Rectal smooth muscle tissue (tissue), 1 donor: ENCODE results near the gene OGFOD2.
"Not testable (repeated sequence)": the region's sequence is repeated elsewhere in the genome, so short reads cannot be mapped to it uniquely, and the experiment has no call there.

Source experiments
- H3K27ac ChIP-seq: one replicate; pipeline ENCODE4 v1.7.0; 2013; ENCODE audit warnings: low read depth, low read length, inconsistent platforms
- H3K27me3 ChIP-seq: one replicate; pipeline ENCODE4 v1.7.0; 2013; ENCODE audit warnings: low read length; ENCODE audit not compliant: control insufficient read depth, insufficient read depth
- H3K36me3 ChIP-seq: one replicate; pipeline ENCODE4 v1.7.0; 2013; ENCODE audit warnings: low read length; ENCODE audit not compliant: control insufficient read depth, insufficient read depth
- H3K4me1 ChIP-seq: one replicate; pipeline ENCODE4 v1.7.0; 2013; ENCODE audit warnings: low read length; ENCODE audit not compliant: control insufficient read depth, insufficient read depth
- H3K4me3 ChIP-seq: one replicate; pipeline ENCODE4 v1.7.0; 2013; ENCODE audit warnings: low read length
- H3K9ac ChIP-seq: one replicate; pipeline ENCODE4 v1.7.0; 2013; ENCODE audit warnings: low read length

The OGFOD2 gene

GRCh38 chr12:122974892-122975789 lies at the start of gene OGFOD2:
Gene OGFOD2, plus strand, starts transcription at chr12:122975244. Its CDS starts 8 bp downstream, at chr12:122975252.
- Histone ChIP-seq H3K36me3 (no peaks in the 10 kb centered on the region), H3K9ac (peak within 1 kb of the TSS; percentile 99), H3K4me3 (peak within 1 kb of the TSS; percentile 99), H3K27me3 (no peaks in the 10 kb centered on the region), H3K4me1 (peaks cover 12% of the 10 kb centered on the region), H3K27ac (peak within 1 kb of the TSS; percentile 98)

- H3K4me3 ChIP-seq: no peak overlapping the region
- H3K36me3 ChIP-seq: no peaks in the 10 kb centered on the region
- H3K27ac ChIP-seq: no peak overlapping the region
- no peak overlapping the region for H3K9ac ChIP-seq
- H3K27me3 ChIP-seq: no peaks in the 10 kb centered on the region
- H3K4me1 ChIP-seq: no peaks in the 10 kb centered on the region
Observed at GRCh38 chr12:122927756-122928403, 47.2 kb upstream of the OGFOD2 start.

GRCh38 chr12:122928404-122929147 lies 46.5 kb upstream of the OGFOD2 start:
- Histone ChIP-seq H3K36me3 (no peaks in the 10 kb centered on the region), H3K27ac (no peak overlapping the region), H3K4me3 (no peak overlapping the region), H3K9ac (no peak overlapping the region), H3K4me1 (no peaks in the 10 kb centered on the region), H3K27me3 (no peaks in the 10 kb centered on the region)

DNA sequence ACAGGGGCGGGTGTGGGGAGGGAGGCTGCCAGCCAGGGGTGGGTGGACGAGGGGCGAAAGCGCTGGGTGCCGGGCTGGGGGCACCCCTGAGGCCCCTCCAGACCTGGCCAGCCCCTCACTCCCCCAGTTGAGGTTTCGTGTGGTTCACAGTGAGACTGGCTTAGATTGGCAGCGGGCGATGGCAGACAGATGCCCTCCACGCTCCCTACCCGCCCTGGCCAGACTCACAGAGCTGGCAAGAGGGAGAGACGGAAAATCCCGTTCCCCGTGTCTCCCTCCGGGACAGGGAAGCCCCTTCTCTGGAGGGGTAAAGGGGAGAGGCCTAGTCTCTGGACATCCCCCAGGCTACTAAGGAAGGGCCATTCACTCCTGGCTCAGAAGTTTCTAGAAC lies 45.9 kb upstream of the OGFOD2 start:
- Histone ChIP-seq H3K4me1 (no peaks in the 10 kb centered on the region), H3K27ac (no peak overlapping the region), H3K36me3 (no peaks in the 10 kb centered on the region), H3K9ac (no peak overlapping the region), H3K4me3 (no peak overlapping the region), H3K27me3 (no peaks in the 10 kb centered on the region)

DNA sequence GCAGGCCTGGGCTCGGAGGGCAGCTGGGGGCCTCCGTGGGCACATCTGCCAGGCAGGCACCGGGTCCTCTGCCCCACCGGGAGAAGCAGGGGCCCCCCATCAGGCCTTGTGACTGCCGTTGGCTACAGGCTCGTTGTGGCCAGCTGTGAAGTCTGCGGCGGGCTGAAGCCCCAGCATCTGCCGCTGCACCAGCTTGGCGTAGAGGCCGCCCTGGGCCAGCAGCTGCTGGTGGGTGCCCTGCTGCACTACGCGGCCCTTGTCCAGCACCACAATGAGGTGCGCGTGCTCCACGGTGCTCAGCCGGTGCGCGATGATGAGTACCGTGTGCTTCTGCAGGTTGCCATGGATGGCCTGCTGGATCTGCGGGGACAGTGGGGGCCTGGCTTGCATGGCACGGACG lies 45.2 kb upstream of the OGFOD2 start:
- no peak overlapping the region for H3K9ac ChIP-seq
- H3K27me3 ChIP-seq: no peaks in the 10 kb centered on the region
- H3K36me3 ChIP-seq: no peaks in the 10 kb centered on the region
- H3K4me1 ChIP-seq: no peaks in the 10 kb centered on the region
- no peak overlapping the region for H3K4me3 ChIP-seq
- no peak overlapping the region for H3K27ac ChIP-seq

DNA sequence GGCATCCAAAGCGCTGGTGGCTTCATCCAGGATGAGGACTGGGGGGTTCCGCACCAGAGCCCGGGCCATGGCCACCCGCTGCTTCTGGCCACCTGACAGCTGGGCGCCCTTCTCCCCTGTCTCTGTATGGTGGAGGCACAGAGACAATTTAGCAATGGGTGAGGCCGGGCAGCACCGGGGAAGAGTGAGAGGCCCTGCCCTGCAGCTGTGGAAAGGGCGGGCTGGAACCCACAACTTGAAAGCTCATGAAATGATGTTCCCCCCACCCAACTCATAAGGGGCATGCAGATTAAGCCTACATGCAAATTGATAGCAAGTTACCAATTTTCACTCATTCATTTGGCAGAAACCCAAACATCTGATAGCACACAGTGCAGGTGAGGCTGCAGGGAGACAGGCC lies 42.8 kb upstream of the OGFOD2 start:
- Histone ChIP-seq H3K27me3 (no peaks in the 10 kb centered on the region), H3K4me3 (no peak overlapping the region), H3K36me3 (no peaks in the 10 kb centered on the region), H3K9ac (no peak overlapping the region), H3K4me1 (no peaks in the 10 kb centered on the region), H3K27ac (no peak overlapping the region)

- H3K27ac ChIP-seq: no peak overlapping the region
- no peaks in the 10 kb centered on the region for H3K27me3 ChIP-seq
- no peak overlapping the region for H3K4me3 ChIP-seq
- no peaks in the 10 kb centered on the region for H3K4me1 ChIP-seq
- no peak overlapping the region for H3K9ac ChIP-seq
- H3K36me3 ChIP-seq: no peaks in the 10 kb centered on the region
Observed at GRCh38 chr12:122934722-122935121, 40.3 kb upstream of the OGFOD2 start.

DNA sequence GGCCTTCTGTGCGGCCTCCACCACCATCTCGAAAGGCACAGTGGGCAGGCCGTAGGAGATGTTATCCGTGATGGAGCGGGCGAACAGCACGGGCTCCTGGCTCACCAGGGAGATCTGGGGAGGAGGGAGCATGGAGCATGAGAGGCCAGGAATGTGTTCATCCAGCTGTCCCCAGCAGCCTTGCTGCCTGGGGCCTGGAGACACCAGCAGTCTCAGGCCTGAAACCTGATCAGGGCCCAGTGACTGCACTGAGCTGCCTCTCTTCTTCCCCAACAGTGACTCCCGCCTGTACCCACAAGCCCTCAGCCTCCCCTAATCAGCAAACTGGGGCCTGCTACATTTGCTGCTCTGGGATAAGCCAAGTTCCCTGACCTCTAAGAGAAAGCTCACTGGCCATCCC lies 39.7 kb upstream of the OGFOD2 start:
- H3K4me3 ChIP-seq: no peak overlapping the region
- no peaks in the 10 kb centered on the region for H3K4me1 ChIP-seq
- H3K36me3 ChIP-seq: no peaks in the 10 kb centered on the region
- H3K27ac ChIP-seq: no peak overlapping the region
- no peak overlapping the region for H3K9ac ChIP-seq
- no peaks in the 10 kb centered on the region for H3K27me3 ChIP-seq

DNA sequence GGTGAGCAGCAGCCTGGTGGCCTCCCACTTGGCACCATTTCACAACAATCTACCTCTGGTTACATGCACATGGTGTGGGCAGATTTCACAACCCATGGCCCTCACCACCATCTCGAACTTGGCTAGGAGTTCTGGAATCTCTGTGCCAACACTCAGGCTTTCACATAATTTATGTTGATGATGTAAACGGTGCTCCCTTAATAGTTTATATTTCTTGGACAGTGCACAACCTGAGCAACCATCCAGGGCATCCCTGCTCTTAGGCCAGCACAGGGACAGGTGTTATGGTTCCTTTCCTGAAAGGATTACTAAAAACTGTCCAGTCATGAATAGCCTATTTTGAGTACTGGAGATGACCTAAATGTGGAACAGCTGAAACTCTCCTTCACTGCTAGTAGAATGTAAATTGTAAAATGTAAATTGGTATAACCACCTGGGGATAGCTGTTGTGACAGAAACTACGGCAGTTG lies 37.4 kb upstream of the OGFOD2 start:
- no peak overlapping the region for H3K27ac ChIP-seq
- H3K4me1 ChIP-seq: no peaks in the 10 kb centered on the region
- H3K4me3 ChIP-seq: no peak overlapping the region
- H3K27me3 ChIP-seq: no peaks in the 10 kb centered on the region
- H3K9ac ChIP-seq: no peak overlapping the region
- H3K36me3 ChIP-seq: no peaks in the 10 kb centered on the region

GRCh38 chr12:122939125-122939524 lies 35.9 kb upstream of the OGFOD2 start:
- H3K9ac ChIP-seq: no peak overlapping the region
- no peaks in the 10 kb centered on the region for H3K36me3 ChIP-seq
- no peak overlapping the region for H3K27ac ChIP-seq
- H3K4me1 ChIP-seq: no peaks in the 10 kb centered on the region
- H3K4me3 ChIP-seq: no peak overlapping the region
- no peaks in the 10 kb centered on the region for H3K27me3 ChIP-seq

DNA sequence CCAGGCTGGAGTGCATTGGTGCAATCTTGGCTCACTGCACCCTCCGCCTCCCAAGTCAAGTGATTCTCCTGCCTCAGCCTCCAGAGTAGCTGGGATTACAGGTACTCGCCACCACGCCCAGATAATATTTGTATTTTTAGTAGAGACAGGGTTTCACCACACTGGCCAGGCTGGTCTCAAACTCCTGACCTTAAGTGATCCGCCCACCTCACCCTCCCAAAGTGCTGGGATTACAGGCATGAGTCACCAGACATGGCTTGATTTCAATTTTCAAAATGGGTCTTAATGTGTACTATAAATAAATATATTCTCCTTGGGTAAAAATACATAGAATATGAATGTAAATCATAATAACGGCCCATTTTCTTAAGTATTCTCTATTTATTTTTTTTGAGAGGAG lies 33.7 kb upstream of the OGFOD2 start:
- H3K36me3 ChIP-seq, H3K27ac ChIP-seq, H3K4me1 ChIP-seq, H3K9ac ChIP-seq, H3K4me3 ChIP-seq, H3K27me3 ChIP-seq: not testable (repeated sequence)

- Histone ChIP-seq H3K27ac (no peak overlapping the region), H3K9ac (no peak overlapping the region), H3K4me3 (no peak overlapping the region), H3K27me3 (no peaks in the 10 kb centered on the region), H3K36me3 (no peaks in the 10 kb centered on the region), H3K4me1 (no peaks in the 10 kb centered on the region)
Observed at GRCh38 chr12:122942637-122943036, 32.4 kb upstream of the OGFOD2 start.
